CD14-positive monocyte (primary cell): Measurements from ENCODE around the gene KCNG2. TPM values are rescaled to one million over a fixed set of nuclear protein-coding genes. Genes with fewer than 3 reads are reported as not detected.

ENCODE experiments used
- DNase-seq, 3 donors: peaks; one replicate each; pipeline ENCODE4 v3.0.0-alpha.2; 2011 to 2022
- H2AFZ ChIP-seq: 2 replicates; pipeline ENCODE4 v1.6.0; 2012; ENCODE audit warnings: mild to moderate bottlenecking, low read depth, low read length, inconsistent platforms; ENCODE audit not compliant: insufficient read depth, poor library complexity, severe bottlenecking
- H3K27ac ChIP-seq, 2 donors: 1 replicate in 1 of 2; 2 replicates in 1 of 2; pipeline ENCODE4 v1.5.1; 2012 to 2013; ENCODE audit warnings: low read length in 2 of 2, control low read depth in 1 of 2, inconsistent platforms in 1 of 2, low read depth in 1 of 2, mild to moderate bottlenecking in 1 of 2
- H3K27me3 ChIP-seq, 2 donors: one replicate each; pipeline versions ENCODE4 v1.6.0 to v1.6.1; 2011 to 2013; ENCODE audit warnings: low read length in 2 of 2; ENCODE audit not compliant: control insufficient read depth in 2 of 2, insufficient read depth in 2 of 2
- H3K36me3 ChIP-seq, 2 donors: replicated peaks in 1 of 2; 1 replicate in 1 of 2; 2 replicates in 1 of 2; pipeline versions ENCODE4 v1.5.1 to v1.6.1; 2012 to 2013; ENCODE audit warnings: low read length in 2 of 2, control low read depth in 1 of 2, inconsistent platforms in 1 of 2, mild to moderate bottlenecking in 1 of 2; ENCODE audit not compliant: insufficient read depth in 2 of 2, control insufficient read depth in 1 of 2
- H3K4me1 ChIP-seq, 2 donors: 1 replicate in 1 of 2; 2 replicates in 1 of 2; pipeline versions ENCODE4 v1.5.1 to v1.6.1; 2012 to 2013; ENCODE audit warnings: low read length in 2 of 2, control low read depth in 1 of 2, inconsistent platforms in 1 of 2, mild to moderate bottlenecking in 1 of 2, moderate library complexity in 1 of 2; ENCODE audit not compliant: insufficient read depth in 2 of 2, control insufficient read depth in 1 of 2
- H3K4me2 ChIP-seq: replicated peaks from 2 replicates; pipeline ENCODE3; 2012; ENCODE audit warnings: low read length, moderate library complexity, mild to moderate bottlenecking; ENCODE audit not compliant: poor library complexity, severe bottlenecking; ENCODE audit errors: extremely low read depth
- H3K4me3 ChIP-seq, 3 experiments: fragments of 200-600 bp in 1 of 3; sonication (generic) in 1 of 3; replicated peaks in 1 of 3; 1 replicate in 2 of 3; 2 replicates in 1 of 3; pipeline ENCODE4 v1.5.1; 2011 to 2013; ENCODE audit warnings: low read length in 3 of 3, mild to moderate bottlenecking in 3 of 3, control low read depth in 2 of 3, low read depth in 2 of 3, inconsistent platforms in 1 of 3, moderate library complexity in 1 of 3
- H3K79me2 ChIP-seq: 2 replicates; pipeline ENCODE4 v1.6.0; 2012; ENCODE audit warnings: mild to moderate bottlenecking, control low read depth, inconsistent platforms, low read length, moderate library complexity; ENCODE audit not compliant: insufficient read depth
- H3K9ac ChIP-seq: 2 replicates; pipeline ENCODE4 v1.6.0; 2017; ENCODE audit warnings: low read length, mild to moderate bottlenecking; ENCODE audit not compliant: insufficient read depth, poor library complexity, severe bottlenecking
- H3K9me3 ChIP-seq, 2 donors: replicated peaks in 1 of 2; 1 replicate in 1 of 2; 2 replicates in 1 of 2; pipeline versions ENCODE4 v1.5.1 to v1.6.1; 2012 to 2013; ENCODE audit warnings: low read length in 2 of 2, control low read depth in 1 of 2; ENCODE audit not compliant: control insufficient read depth in 1 of 2, insufficient read depth in 1 of 2
- H4K20me1 ChIP-seq: 2 replicates; pipeline ENCODE4 v1.6.0; 2012; ENCODE audit warnings: mild to moderate bottlenecking, low read length, control low read depth, moderate library complexity; ENCODE audit not compliant: insufficient read depth
- H3K27ac Mint-ChIP-seq, 7 donors: one replicate each; pipeline ENCODE4 v1.8.0; 2020; ENCODE audit warnings: mild to moderate bottlenecking in 7 of 7, mixed read lengths in 7 of 7, moderate library complexity in 6 of 7, inconsistent platforms in 2 of 7
- H3K27me3 Mint-ChIP-seq, 3 donors: one replicate each; pipeline ENCODE4 v1.8.0; 2021 to 2022; ENCODE audit warnings: low read depth in 3 of 3, mild to moderate bottlenecking in 3 of 3, mixed read lengths in 3 of 3, moderate library complexity in 3 of 3, inconsistent platforms in 1 of 3
- H3K36me3 Mint-ChIP-seq, 2 donors: one replicate each; pipeline ENCODE4 v1.8.0; 2020; ENCODE audit warnings: mixed read lengths in 2 of 2, inconsistent platforms in 1 of 2, mild to moderate bottlenecking in 1 of 2
- H3K4me1 Mint-ChIP-seq: one replicate; pipeline ENCODE4 v1.8.0; 2020; ENCODE audit warnings: mild to moderate bottlenecking, mixed read lengths
- H3K4me3 Mint-ChIP-seq, 2 donors: one replicate each; pipeline ENCODE4 v1.8.0; 2020; ENCODE audit warnings: mild to moderate bottlenecking in 2 of 2, mixed read lengths in 2 of 2, moderate library complexity in 1 of 2
- H3K9me3 Mint-ChIP-seq, 7 donors: one replicate each; pipeline ENCODE4 v1.8.0; 2020 to 2022; ENCODE audit warnings: mixed read lengths in 7 of 7, mild to moderate bottlenecking in 6 of 7, moderate library complexity in 6 of 7, inconsistent platforms in 2 of 7
- WGBS: methylation state at CpG from one replicate; pipeline ENCODE4 v1.1.5; 2013; ENCODE audit warnings: missing lambda C conversion rate; ENCODE audit not compliant: insufficient coverage; 5-methylcytosine and 5-hydroxymethylcytosine counted together
- intact Hi-C, 2 donors: fragments of 100-400 bp; cut with micrococcal nuclease; formaldehyde crosslinking; loops; one replicate each; pipeline versions ENCODE4 v1.15.0 to v1.15.1; 2023
- polyA plus RNA-seq, 3 donors: library from polyadenylated mRNA; depleted of rRNA in 1 of 3; unstranded in 2 of 3; stranded (reverse) in 1 of 3; fragments of 300-500 nt in 2 of 3; fragments of >200 nt in 1 of 3; fragmentation: Illumina TruSeq in 2 of 3; gene quantifications; 1 replicate in 2 of 3; 2 replicates in 1 of 3; pipeline ENCODE4 v1.2.3, GENCODE V29; 2012 to 2021
- TF ChIP-seq, protein P1 (sequence below): fragments of 200-600 bp; IDR thresholded peaks from one replicate; pipeline ENCODE4 v1.8.0; 2022; ENCODE audit warnings: antibody characterized with exemption, mild to moderate bottlenecking

The KCNG2 gene
- polyA plus RNA-seq, 3 donors: 0.04 TPM; not detected in 2

DNA sequence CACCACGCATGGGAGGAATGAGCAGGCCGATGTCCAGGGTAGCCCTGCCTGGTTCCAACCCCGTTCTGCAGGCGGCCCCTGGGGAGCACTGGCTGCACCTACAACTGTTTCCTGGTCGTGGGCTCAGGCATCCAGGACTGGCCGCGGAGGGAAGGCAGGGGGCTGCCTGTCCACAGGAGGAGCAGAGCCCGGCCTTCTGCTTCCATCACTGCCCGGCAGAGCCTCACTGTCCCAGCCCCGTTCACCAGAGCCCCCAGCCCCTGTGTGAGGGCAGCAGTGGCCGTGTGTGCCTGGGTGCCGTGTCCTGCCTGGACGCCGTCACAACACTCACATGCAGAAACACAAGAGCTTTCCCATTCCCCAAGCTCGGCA lies 56.2 kb downstream of the KCNG2 start:
- TF ChIP-seq, protein P1, sequence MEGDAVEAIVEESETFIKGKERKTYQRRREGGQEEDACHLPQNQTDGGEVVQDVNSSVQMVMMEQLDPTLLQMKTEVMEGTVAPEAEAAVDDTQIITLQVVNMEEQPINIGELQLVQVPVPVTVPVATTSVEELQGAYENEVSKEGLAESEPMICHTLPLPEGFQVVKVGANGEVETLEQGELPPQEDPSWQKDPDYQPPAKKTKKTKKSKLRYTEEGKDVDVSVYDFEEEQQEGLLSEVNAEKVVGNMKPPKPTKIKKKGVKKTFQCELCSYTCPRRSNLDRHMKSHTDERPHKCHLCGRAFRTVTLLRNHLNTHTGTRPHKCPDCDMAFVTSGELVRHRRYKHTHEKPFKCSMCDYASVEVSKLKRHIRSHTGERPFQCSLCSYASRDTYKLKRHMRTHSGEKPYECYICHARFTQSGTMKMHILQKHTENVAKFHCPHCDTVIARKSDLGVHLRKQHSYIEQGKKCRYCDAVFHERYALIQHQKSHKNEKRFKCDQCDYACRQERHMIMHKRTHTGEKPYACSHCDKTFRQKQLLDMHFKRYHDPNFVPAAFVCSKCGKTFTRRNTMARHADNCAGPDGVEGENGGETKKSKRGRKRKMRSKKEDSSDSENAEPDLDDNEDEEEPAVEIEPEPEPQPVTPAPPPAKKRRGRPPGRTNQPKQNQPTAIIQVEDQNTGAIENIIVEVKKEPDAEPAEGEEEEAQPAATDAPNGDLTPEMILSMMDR: no peak
- no peaks in the 10 kb centered on the region for H3K79me2 ChIP-seq
- intact Hi-C loops: no loop called here
- Mint-ChIP-seq H3K27me3 (peaks cover 0 to 4% (median 0%) of the 10 kb centered on the region in 3 donors), H3K4me1 (peaks cover 10% of the 10 kb centered on the region), H3K27ac (no peak overlapping the region), H3K36me3 (no peaks in the 10 kb centered on the region), H3K4me3 (no peak overlapping the region), H3K9me3 (peaks cover 0 to 11% (median 3%) of the 10 kb centered on the region in 7 donors)
- no peaks in the 10 kb centered on the region for H3K27me3 ChIP-seq
- WGBS: 90% methylated on average over 10 of the region's 15 CpGs
- H2AFZ ChIP-seq: no peak overlapping the region
- peaks cover 0 to 9% of the 10 kb centered on the region in 2 donors for H3K4me1 ChIP-seq
- no peak overlapping the region for H3K4me3 ChIP-seq
- H3K36me3 ChIP-seq: no peaks in the 10 kb centered on the region
- H3K9me3 ChIP-seq: peaks cover 0 to 5% of the 10 kb centered on the region in 2 donors
- DNase-seq: no peak
- no peak overlapping the region for H3K27ac ChIP-seq
- H4K20me1 ChIP-seq: no peaks in the 10 kb centered on the region
- H3K9ac ChIP-seq: no peak overlapping the region
- no peak overlapping the region for H3K4me2 ChIP-seq

DNA sequence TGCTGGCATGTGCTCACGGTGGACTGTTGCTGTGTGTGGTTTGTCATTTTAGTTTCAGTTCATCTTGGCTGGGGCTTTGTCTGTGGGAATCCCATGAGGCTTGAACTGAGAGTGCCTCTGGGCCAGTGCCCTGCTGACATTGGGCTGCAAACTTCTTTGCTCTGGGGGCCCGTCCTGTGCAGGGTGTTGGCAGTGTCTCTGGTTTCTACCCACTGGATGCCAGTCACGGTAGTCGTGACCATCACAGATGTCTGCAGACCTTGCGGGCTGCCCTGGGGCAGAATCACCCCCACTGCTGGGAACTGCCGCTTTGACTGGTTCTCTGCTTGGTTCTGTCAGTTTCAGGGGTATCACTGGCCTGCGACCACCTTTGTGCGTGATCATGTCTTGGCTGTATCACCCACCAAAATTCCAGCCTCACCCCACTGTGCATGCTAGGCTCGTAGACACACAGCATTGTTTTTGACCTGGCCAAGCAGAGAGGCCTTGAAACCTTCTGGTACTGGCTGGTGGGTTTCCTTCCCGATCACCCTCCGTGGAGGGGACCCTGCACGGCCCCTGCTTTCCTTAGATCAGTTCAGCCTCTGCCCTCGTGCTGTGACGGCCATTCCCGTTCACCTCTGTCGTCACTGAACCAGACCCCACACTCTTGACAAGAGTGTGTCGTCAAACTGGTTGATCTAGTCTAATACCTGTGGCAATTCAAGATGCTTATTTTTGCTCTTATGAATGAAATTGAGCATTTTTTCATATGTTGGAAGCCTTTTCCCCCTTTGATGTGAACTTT lies 57.6 kb downstream of the KCNG2 start:
- Histone ChIP-seq H3K27me3 (no peaks in the 10 kb centered on the region), H3K9me3 (no peaks in the 10 kb centered on the region), H3K4me3 (no peak overlapping the region), H3K4me1 (peaks cover 0 to 9% of the 10 kb centered on the region in 2 donors), H3K79me2 (no peaks in the 10 kb centered on the region), H4K20me1 (no peaks in the 10 kb centered on the region), H3K9ac (no peak overlapping the region), H2AFZ (no peak overlapping the region), H3K36me3 (no peaks in the 10 kb centered on the region), H3K27ac (no peak overlapping the region), H3K4me2 (no peak overlapping the region)
- Mint-ChIP-seq H3K4me1 (peaks cover 10% of the 10 kb centered on the region), H3K9me3 (peaks cover 0 to 6% (median 1%) of the 10 kb centered on the region in 7 donors), H3K27me3 (peaks cover 0 to 4% (median 0%) of the 10 kb centered on the region in 3 donors), H3K4me3 (no peak overlapping the region), H3K27ac (no peak overlapping the region), H3K36me3 (no peaks in the 10 kb centered on the region)
- DNase-seq: no peak
- WGBS: 71% methylated on average over 11 of the region's 17 CpGs
- TF ChIP-seq, protein P1: no peak
- intact Hi-C loops: no loop called here
